HG03342 (cell line): ENCODE results near the gene KLKB1.

Experiments used
- ATAC-seq: cut with Tn5 transposase; IDR thresholded peaks from one replicate; pipeline ENCODE4 v1.9.1; 2021; ENCODE audit warnings: mild to moderate bottlenecking, moderate library complexity; ENCODE audit not compliant: unreplicated experiment

Gene KLKB1

DNA sequence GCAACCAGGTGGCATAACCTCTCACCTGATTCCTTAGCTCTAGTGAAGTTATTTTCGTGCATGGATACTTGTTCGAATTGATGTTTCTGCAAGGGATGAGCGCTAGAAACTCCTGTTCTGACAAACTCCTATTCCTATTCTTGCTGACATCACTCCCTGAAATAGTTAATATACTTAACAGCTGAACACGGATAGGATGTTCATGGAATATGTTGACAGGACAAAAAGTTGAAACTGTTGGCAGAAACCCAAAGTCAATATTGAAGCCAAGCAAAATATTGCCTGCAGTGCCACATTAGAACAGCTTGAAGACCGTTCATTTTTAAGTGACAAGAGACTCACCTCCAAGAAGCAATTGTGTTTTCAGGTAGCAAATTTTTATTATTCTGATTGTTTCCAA lies at the start of gene KLKB1:
TSS of gene KLKB1 (plus strand) at position 287 of the 400 bp plus-strand sequence. CDS start 689 bp downstream, outside the sequence.
- no peak for ATAC-seq

GRCh38 chr4:186188107-186188506 lies 39.2 kb upstream of the KLKB1 start:
- no peak for ATAC-seq

DNA sequence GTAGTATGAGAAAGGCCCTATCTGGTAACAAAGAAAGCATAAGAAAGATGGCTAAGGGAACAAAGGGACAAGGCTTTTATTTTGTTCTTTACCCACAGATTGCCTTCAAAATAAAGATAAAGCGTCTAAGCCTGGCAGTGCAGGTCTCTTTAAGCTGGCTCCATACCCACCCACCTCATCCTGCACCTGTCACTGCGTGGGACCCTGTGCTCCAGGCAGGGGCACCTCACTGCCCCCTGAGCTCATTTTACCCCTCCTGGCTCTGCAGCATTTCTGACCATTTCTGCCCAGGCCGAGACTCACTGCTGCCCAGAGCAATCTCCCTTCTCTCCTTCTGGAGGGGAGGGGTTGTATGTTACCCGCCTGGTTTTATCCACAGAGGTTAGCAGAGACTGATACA lies 37.7 kb upstream of the KLKB1 start:
- ATAC-seq = no peak

GRCh38 chr4:186190581-186191199 lies 36.6 kb upstream of the KLKB1 start:
- ATAC-seq = peak; percentile 29

GRCh38 chr4:186191200-186192065 lies 35.9 kb upstream of the KLKB1 start, which contains the start of gene CYP4V2:
TSS of gene CYP4V2 (plus strand) at chr4:186191567. CDS start at chr4:186191824, 257 bp downstream.
- peak; percentile 86 for ATAC-seq

- ATAC-seq = peak; percentile 6
Measured at GRCh38 chr4:186192066-186192612, 35.2 kb upstream of the KLKB1 start.

GRCh38 chr4:186193851-186194250 lies 33.5 kb upstream of the KLKB1 start:
- no peak for ATAC-seq

DNA sequence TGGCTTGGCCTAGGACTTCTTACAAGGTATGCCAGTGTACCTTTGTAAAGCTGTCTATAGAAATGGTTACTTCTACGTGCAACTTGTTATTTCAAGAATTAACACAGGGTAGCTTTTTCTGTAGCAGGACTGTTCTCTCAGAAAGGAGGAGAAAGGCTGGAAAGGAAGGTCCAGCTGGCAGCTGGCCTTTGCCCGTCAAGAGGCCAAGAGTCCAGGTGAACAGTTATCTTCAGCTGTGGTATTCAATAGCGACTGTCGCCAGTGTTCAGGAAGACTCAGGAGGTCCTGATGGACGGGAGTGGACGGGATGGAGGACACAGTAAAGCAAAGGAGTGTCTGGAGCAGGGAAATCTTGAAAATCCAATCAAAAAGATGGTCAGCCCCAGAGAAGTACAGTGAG lies 31.2 kb upstream of the KLKB1 start:
- ATAC-seq = no peak

GRCh38 chr4:186200516-186200915 lies 26.8 kb upstream of the KLKB1 start:
- no peak for ATAC-seq

GRCh38 chr4:186201010-186201409 lies 26.3 kb upstream of the KLKB1 start:
- ATAC-seq = no peak

DNA sequence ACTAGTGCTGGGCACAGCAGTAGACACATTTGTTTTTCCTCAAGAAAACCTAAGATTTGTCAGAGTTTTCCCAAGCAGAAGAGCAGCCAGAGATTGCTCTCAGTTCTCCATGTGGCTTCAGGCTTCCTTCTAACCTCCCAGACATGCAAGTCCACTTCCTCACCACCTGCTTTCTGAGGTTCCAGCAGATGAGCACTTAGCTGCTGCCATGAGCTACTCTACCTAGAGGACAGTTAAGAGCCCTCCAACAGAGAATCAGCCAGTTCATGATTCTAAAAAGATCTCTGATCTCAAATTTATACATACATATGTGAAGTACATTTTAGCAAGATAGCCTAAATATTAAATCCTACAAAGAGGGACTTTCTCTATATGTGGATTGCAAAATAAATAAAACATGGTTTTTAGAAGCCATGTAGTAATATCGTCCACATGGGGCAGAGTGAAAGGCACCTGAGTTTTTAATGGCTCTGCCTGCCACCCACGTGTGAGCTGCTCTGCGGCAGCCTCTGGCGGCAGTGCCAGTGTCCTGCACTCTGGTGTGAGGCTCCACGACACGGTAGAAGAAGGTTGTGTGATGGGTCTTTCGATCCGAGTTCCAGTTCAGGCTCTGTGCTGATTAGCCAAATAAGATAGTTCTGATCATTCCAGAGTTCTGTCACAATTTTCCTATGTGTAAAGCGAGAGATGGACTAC lies 25.6 kb upstream of the KLKB1 start:
- ATAC-seq = peak; percentile 98

GRCh38 chr4:186202490-186203140 lies 24.7 kb upstream of the KLKB1 start:
- ATAC-seq = no peak

DNA sequence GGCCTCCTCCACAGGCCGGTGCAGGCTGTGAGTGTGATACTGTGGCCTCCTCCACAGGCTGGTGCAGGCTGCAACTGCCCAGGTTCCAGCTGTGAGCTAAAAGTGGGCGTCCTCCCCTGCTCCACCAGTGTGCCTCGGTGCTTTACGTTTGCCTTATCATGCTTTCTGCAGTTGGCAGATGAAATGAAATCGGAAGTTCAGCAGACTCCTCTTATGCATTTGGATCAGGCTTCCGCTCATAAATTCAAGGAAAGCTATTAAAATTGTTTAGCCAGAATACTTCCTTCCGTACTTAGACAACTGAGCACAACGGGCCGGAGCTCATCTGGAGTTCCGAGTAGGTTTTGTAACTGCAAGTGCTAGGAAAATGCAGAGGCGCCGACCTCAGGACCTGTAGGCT lies 23.9 kb upstream of the KLKB1 start:
- ATAC-seq = no peak

- ATAC-seq = no peak
Measured at GRCh38 chr4:186204103-186204559, 23.2 kb upstream of the KLKB1 start.

DNA sequence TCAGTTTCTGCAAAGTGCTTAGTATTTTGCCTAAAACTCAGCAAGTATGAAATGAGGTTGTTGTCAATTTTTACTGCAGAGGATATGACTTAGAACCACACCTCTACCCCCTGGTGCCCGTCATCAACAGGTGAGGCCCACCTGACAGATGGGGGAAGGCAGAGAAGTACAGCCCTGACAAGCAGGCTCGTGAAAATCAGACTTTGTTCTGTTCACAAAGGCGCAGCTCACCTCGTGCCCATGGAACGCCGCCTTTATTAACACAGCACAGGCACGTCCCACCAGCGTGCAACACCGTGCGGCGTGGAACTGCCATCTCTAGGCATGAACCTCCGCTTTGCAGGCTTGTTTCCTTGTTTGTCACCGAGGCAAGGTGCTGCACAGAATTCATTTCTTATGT lies 22.6 kb upstream of the KLKB1 start:
- ATAC-seq = no peak

- no peak for ATAC-seq
Measured at GRCh38 chr4:186205156-186205555, 22.2 kb upstream of the KLKB1 start.

- no peak for ATAC-seq
Measured at GRCh38 chr4:186216465-186217024, 10.8 kb upstream of the KLKB1 start.

DNA sequence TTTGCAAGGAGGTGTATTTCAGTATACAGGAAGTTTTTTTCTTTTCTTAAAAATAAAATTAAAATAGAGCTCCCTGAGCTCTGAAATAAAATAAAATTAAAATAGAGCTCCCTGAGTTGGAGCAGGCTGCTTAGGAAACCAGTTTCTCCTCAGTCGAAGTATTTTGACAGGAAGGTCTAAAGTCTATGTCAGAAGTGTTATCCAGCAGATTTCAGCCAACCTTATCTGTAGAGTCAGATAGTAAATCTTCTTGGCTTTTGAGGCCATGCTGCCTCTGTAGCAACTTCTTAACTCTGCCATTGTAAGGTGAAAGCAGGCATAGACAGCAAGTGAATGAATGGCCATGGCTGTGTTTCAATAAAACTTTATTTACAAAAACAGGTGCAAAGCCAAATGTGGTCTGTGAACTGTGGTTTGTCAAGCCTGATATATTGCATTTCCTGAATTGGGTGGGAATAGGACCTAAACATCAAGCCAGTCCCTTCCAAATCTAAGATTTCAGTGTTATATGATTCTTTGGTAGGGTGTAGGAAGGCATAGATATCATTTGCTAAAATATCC lies 9.5 kb upstream of the KLKB1 start:
- ATAC-seq = no peak

DNA sequence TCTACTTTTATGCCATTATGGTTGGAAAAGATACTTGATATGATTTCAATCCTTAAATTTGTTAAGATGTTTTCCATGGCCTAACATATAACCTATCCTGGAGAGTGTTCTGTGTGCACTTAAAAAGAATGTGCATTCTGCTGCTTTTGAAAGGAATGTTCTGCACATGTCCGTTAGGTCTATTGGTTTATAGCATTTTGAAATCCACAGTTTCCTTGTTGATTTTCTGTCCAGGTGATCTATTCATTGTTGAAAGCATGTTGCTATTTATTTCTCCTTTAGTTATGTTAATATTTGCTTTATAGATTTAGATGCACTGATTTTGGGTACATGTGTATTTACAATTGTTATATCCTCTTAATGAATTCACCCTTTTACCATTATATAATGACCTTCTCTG lies 5.7 kb upstream of the KLKB1 start:
- no peak for ATAC-seq

DNA sequence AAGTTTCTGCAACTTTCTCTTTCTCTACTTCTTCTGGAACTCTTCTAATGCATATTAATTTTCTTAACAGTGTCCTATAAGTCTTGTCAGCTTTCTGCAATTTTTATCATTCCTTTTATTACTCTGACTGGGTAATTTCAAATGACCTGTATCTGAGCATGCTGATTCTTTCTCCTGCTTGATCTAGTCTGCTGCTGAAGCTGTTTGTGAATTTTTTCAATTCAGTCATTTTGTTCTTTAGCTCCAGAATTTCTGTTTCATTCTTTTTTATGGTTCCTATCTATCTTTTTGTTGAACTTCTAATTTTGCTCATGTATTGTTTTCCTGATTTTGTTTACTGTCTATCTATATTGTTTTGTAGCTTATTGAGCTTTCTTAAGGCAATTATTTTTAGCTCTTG lies 1.5 kb upstream of the KLKB1 start:
- no peak for ATAC-seq
